Breast epithelium (tissue), 3 donors: ENCODE measurements around the gene MAP3K5.

Experiments
- CTCF ChIP-seq, 3 donors: fragments of 450-650 bp; IDR thresholded peaks; one replicate each; pipeline ENCODE4 v1.5.1; 2016 to 2017; ENCODE audit warnings: antibody characterized with exemption in 3 of 3, mild to moderate bottlenecking in 3 of 3, moderate library complexity in 3 of 3
- POLR2A ChIP-seq: fragments of 450-650 bp; IDR thresholded peaks from one replicate; pipeline ENCODE4 v1.6.1; 2016; ENCODE audit warnings: antibody characterized with exemption, mild to moderate bottlenecking, moderate library complexity
- POLR2AphosphoS5 ChIP-seq, 3 donors: sonication (generic); formaldehyde crosslinking; IDR thresholded peaks; one replicate each; pipeline ENCODE4 v1.6.1; 2017; ENCODE audit warnings: antibody characterized with exemption in 3 of 3

- no peak for TF ChIP-seq CTCF (IDR thresholded peaks at IDR 0.05)
- no peak for TF ChIP-seq POLR2A
- TF ChIP-seq POLR2AphosphoS5 (IDR thresholded peaks at IDR 0.05) = no peak
Observed at GRCh38 chr6:136658711-136659110, 133.6 kb downstream of the MAP3K5 start.
